ENCODE measurements around the gene BICC1. TPM values are rescaled to one million over a fixed set of nuclear protein-coding genes. Genes with fewer than 3 reads are reported as not detected.
A peak's percentile ranks its signal among the peaks of the same experiment; 100 is the strongest.

BICC1 gene
- polyA plus RNA-seq, 1 donor (not counting 4 experiments of a cell fraction or from before 2014, with no cell fraction given): 4.2 TPM

- dilution Hi-C loops (cut with MboI; ENCODE audit: extremely low pct_ligation_motif_present, low sequenced_read_pairs): no loop called here
- H3K4me2 ChIP-seq (ENCODE audit: control insufficient read depth, extremely low read depth, insufficient read depth, low read depth, low read length): no peak overlapping the region
- H3K9ac ChIP-seq (ENCODE audit: control insufficient read depth, extremely low read depth, insufficient read depth, low read length): no peak overlapping the region
- TF ChIP-seq EZH2 (IDR thresholded peaks at IDR 0.05; ENCODE audit: low read length): no peak
- peaks cover 16% of the 10 kb centered on the region for H3K4me1 ChIP-seq (ENCODE audit: control insufficient read depth, extremely low read depth, insufficient read depth, low read length)
- FAIRE-seq: no peak
- DNase-seq (ENCODE audit: low read depth, low spot score): no peak
- no peaks in the 10 kb centered on the region for H3K79me2 ChIP-seq (ENCODE audit: control insufficient read depth, insufficient read depth, low read length)
- no peaks in the 10 kb centered on the region for H3K36me3 ChIP-seq (ENCODE audit: control insufficient read depth in 2 of 2, extremely low read depth in 1 of 2, insufficient read depth in 2 of 2, low read length in 2 of 2)
- H3K27ac ChIP-seq (ENCODE audit: control insufficient read depth, insufficient read depth, low read length): no peak overlapping the region
- H3K9me3 ChIP-seq (ENCODE audit: control insufficient read depth, low read depth, low read length): no peaks in the 10 kb centered on the region
- no peaks in the 10 kb centered on the region for H3K27me3 ChIP-seq (ENCODE audit: control insufficient read depth, extremely low read depth, insufficient read depth, low read length)
- H3K4me3 ChIP-seq (ENCODE audit: control insufficient read depth in 2 of 3, extremely low read depth in 1 of 3, insufficient read depth in 2 of 3, low read depth in 1 of 3, low read length in 3 of 3): no peak overlapping the region
- H3K9me1 ChIP-seq (ENCODE audit: control insufficient read depth, extremely low read depth, insufficient read depth, low read length): no peaks in the 10 kb centered on the region
- no peak overlapping the region for H2AFZ ChIP-seq (ENCODE audit: control insufficient read depth, low read length)
- no peaks in the 10 kb centered on the region for H4K20me1 ChIP-seq (ENCODE audit: control insufficient read depth, extremely low read depth, insufficient read depth, low read length)
Observed at GRCh38 chr10:58771863-58772262, 259.2 kb downstream of the BICC1 start.

- no peak overlapping the region for H3K4me3 ChIP-seq (ENCODE audit: control insufficient read depth in 2 of 3, extremely low read depth in 1 of 3, insufficient read depth in 2 of 3, low read depth in 1 of 3, low read length in 3 of 3)
- no peak for DNase-seq (ENCODE audit: low read depth, low spot score)
- TF ChIP-seq, protein P1, sequence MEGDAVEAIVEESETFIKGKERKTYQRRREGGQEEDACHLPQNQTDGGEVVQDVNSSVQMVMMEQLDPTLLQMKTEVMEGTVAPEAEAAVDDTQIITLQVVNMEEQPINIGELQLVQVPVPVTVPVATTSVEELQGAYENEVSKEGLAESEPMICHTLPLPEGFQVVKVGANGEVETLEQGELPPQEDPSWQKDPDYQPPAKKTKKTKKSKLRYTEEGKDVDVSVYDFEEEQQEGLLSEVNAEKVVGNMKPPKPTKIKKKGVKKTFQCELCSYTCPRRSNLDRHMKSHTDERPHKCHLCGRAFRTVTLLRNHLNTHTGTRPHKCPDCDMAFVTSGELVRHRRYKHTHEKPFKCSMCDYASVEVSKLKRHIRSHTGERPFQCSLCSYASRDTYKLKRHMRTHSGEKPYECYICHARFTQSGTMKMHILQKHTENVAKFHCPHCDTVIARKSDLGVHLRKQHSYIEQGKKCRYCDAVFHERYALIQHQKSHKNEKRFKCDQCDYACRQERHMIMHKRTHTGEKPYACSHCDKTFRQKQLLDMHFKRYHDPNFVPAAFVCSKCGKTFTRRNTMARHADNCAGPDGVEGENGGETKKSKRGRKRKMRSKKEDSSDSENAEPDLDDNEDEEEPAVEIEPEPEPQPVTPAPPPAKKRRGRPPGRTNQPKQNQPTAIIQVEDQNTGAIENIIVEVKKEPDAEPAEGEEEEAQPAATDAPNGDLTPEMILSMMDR (optimal IDR thresholded peaks at IDR 0.05 in 1 of 3, IDR thresholded peaks at IDR 0.05 in 1 of 3, conservative IDR thresholded peaks at IDR 0.05 in 1 of 3; ENCODE audit: extremely low read depth in 1 of 3, insufficient read depth in 2 of 3, low read length in 3 of 3): no peak
- no peak for TF ChIP-seq EZH2 (IDR thresholded peaks at IDR 0.05; ENCODE audit: low read length)
- H3K27me3 ChIP-seq (ENCODE audit: control insufficient read depth, extremely low read depth, insufficient read depth, low read length): no peaks in the 10 kb centered on the region
- FAIRE-seq: no peak
- H2AFZ ChIP-seq (ENCODE audit: control insufficient read depth, low read length): no peak overlapping the region
- no peaks in the 10 kb centered on the region for H3K36me3 ChIP-seq (ENCODE audit: control insufficient read depth in 2 of 2, extremely low read depth in 1 of 2, insufficient read depth in 2 of 2, low read length in 2 of 2)
- peaks cover 16% of the 10 kb centered on the region for H3K4me1 ChIP-seq (ENCODE audit: control insufficient read depth, extremely low read depth, insufficient read depth, low read length)
- H3K4me2 ChIP-seq (ENCODE audit: control insufficient read depth, extremely low read depth, insufficient read depth, low read depth, low read length): no peak overlapping the region
- dilution Hi-C loops (cut with MboI; ENCODE audit: extremely low pct_ligation_motif_present, low sequenced_read_pairs): no loop called here
- H3K9me3 ChIP-seq (ENCODE audit: control insufficient read depth, low read depth, low read length): no peaks in the 10 kb centered on the region
- H3K9ac ChIP-seq (ENCODE audit: control insufficient read depth, extremely low read depth, insufficient read depth, low read length): no peak overlapping the region
- H4K20me1 ChIP-seq (ENCODE audit: control insufficient read depth, extremely low read depth, insufficient read depth, low read length): no peaks in the 10 kb centered on the region
- H3K9me1 ChIP-seq (ENCODE audit: control insufficient read depth, extremely low read depth, insufficient read depth, low read length): no peaks in the 10 kb centered on the region
- H3K79me2 ChIP-seq (ENCODE audit: control insufficient read depth, insufficient read depth, low read length): no peaks in the 10 kb centered on the region
- H3K27ac ChIP-seq (ENCODE audit: control insufficient read depth, insufficient read depth, low read length): no peak overlapping the region
Observed at GRCh38 chr10:58772758-58773157, 260.1 kb downstream of the BICC1 start.

- FAIRE-seq: no peak
Observed at GRCh38 chr10:58773341-58773740, 260.7 kb downstream of the BICC1 start.

More at GRCh38 chr10:58773341-58773740, 260.7 kb downstream of the BICC1 start:
- Histone ChIP-seq H3K36me3 (ENCODE audit: control insufficient read depth in 2 of 2, extremely low read depth in 1 of 2, insufficient read depth in 2 of 2, low read length in 2 of 2) (no peaks in the 10 kb centered on the region), H3K4me3 (ENCODE audit: control insufficient read depth in 2 of 3, extremely low read depth in 1 of 3, insufficient read depth in 2 of 3, low read depth in 1 of 3, low read length in 3 of 3) (no peak overlapping the region), H3K4me2 (ENCODE audit: control insufficient read depth, extremely low read depth, insufficient read depth, low read depth, low read length) (no peak overlapping the region), H3K9me1 (ENCODE audit: control insufficient read depth, extremely low read depth, insufficient read depth, low read length) (no peaks in the 10 kb centered on the region), H3K9me3 (ENCODE audit: control insufficient read depth, low read depth, low read length) (no peaks in the 10 kb centered on the region), H4K20me1 (ENCODE audit: control insufficient read depth, extremely low read depth, insufficient read depth, low read length) (no peaks in the 10 kb centered on the region), H3K79me2 (ENCODE audit: control insufficient read depth, insufficient read depth, low read length) (no peaks in the 10 kb centered on the region), H3K27ac (ENCODE audit: control insufficient read depth, insufficient read depth, low read length) (no peak overlapping the region), H3K27me3 (ENCODE audit: control insufficient read depth, extremely low read depth, insufficient read depth, low read length) (no peaks in the 10 kb centered on the region), H3K4me1 (ENCODE audit: control insufficient read depth, extremely low read depth, insufficient read depth, low read length) (peaks cover 16% of the 10 kb centered on the region), H2AFZ (ENCODE audit: control insufficient read depth, low read length) (peak overlapping the region; percentile 19), H3K9ac (ENCODE audit: control insufficient read depth, extremely low read depth, insufficient read depth, low read length) (no peak overlapping the region)
- dilution Hi-C loops (cut with MboI; ENCODE audit: extremely low pct_ligation_motif_present, low sequenced_read_pairs): no loop called here
- TF ChIP-seq, protein P1 (optimal IDR thresholded peaks at IDR 0.05 in 1 of 3, IDR thresholded peaks at IDR 0.05 in 1 of 3, conservative IDR thresholded peaks at IDR 0.05 in 1 of 3; ENCODE audit: extremely low read depth in 1 of 3, insufficient read depth in 2 of 3, low read length in 3 of 3): no peak
- TF ChIP-seq EZH2 (IDR thresholded peaks at IDR 0.05; ENCODE audit: low read length): no peak
- DNase-seq (ENCODE audit: low read depth, low spot score): no peak

Measured in keratinocyte (primary cell).